Measurements from ENCODE around the gene DNAJC18. TPM values are rescaled to one million over a fixed set of nuclear protein-coding genes. Genes with fewer than 3 reads are reported as not detected.
A peak's percentile ranks its signal among the peaks of the same experiment; 100 is the strongest.

The DNAJC18 gene
- polyA plus RNA-seq, 4 donors, result 0.67 to 3.8 (median 3.2) TPM

DNA sequence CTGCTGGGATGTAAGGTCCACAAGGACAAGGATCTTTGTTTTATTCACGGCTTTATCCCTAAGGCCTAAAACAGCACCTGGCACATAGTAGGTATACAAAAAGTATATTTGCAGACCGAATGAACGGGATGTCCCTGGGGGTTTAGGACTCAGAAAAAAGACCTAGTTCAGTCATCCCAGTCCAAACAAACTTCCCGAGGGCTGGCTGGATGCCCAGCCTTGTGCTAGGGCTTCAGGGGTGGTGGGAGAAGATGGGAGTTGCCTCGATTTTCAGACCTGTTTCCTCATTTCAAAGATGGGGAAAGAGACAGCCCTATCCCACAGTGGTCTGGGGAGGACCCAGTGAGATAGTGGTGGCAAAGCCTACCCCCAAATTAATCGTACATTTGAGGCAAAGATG is 41.4 kb downstream of the DNAJC18 start:
- FAIRE-seq (no peak), DNase-seq (no peak)
- H3K9me3 ChIP-seq (ENCODE audit: control insufficient read depth in 2 of 2, insufficient read depth in 1 of 2, low read depth in 1 of 2, low read length in 1 of 2), result no peaks in the 10 kb centered on the region
- peaks cover 0 to 31% (median 0%) of the 10 kb centered on the region in 3 donors for H3K27me3 ChIP-seq (ENCODE audit: control insufficient read depth in 3 of 3, insufficient read depth in 3 of 3, low read length in 3 of 3)
- no peak overlapping the region for H3K4me3 ChIP-seq (ENCODE audit: low read depth in 1 of 3, low read length in 3 of 3)
- WGBS, 3 donors, result 51 to 54% (median 52%) methylated on average over 6 of the region's 6 CpGs
- no peak overlapping the region for H3K27ac ChIP-seq (ENCODE audit: low read depth in 1 of 3, low read length in 2 of 3)
- peaks cover 0 to 17% (median 3%) of the 10 kb centered on the region in 3 donors for H3K4me1 ChIP-seq (ENCODE audit: control insufficient read depth in 3 of 3, insufficient read depth in 2 of 3, low read depth in 1 of 3, low read length in 2 of 3)
- peaks cover 0 to 38% (median 0%) of the 10 kb centered on the region in 3 donors for H3K36me3 ChIP-seq (ENCODE audit: control insufficient read depth in 3 of 3, insufficient read depth in 2 of 3, low read depth in 1 of 3, low read length in 3 of 3)

DNA sequence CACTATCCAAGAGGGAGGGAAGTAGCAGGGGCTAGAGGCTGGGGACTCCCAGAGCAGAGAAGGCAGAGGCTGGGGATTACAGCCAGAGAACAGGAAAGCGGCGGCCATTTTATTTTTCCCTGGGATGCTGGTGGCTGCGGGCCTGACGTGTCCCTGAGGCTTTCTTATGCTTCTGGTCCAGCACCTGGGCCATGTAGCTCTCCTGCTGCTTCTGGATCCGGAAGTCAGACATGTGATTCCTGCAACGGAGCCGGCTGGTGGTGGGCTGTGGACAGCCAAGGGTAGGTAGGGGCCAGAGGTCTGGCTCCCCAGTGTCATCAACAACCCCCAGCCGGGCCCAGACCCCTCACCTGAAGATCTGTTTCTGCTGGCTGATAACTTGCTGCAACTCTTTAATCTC is 42.6 kb downstream of the DNAJC18 start:
- no peak for DNase-seq
- FAIRE-seq, result no peak
- H3K4me3 ChIP-seq (ENCODE audit: low read depth in 1 of 3, low read length in 3 of 3), result no peak overlapping the region

DNA sequence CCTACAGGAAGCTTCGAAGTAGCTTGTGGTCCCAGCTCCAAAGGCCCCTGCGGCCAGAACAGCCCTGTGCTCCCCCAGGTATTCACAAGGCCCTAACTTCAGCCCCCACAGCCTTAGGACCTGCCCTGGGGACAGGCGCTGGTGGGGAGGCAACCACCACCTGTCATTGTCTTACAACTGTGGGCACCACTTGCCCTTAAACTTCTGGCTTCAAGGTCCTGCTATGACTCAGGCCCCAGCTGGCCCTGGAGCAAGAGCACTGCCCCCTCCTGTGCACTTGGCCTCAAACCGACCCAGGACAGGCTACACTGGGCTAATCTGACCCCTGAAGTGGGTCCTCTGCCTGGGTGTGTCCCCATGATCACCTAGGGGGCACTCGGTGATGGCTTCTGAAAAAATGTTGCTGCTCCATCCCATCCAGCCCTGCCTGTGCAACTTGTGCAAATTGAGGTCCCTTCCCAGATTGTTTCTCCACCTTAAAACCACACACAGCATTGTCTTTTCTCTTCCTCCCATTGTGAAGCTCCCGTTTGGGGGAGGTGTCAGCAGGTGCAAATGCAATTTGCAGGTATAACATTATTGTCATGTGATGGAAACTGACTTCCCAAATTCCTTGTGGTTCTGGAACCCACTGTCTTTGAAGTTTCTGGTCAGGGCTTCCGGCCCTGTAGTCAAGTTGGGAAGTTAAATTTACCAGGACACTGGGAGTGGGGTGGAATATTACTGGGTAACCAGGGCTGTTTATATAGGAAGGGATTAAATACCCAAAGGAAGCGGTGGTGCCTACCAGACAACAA is 43.3 kb downstream of the DNAJC18 start:
- Histone ChIP-seq H3K27ac (ENCODE audit: low read depth in 1 of 3, low read length in 2 of 3) (no peak overlapping the region), H3K9me3 (ENCODE audit: control insufficient read depth in 2 of 2, insufficient read depth in 1 of 2, low read depth in 1 of 2, low read length in 1 of 2) (no peaks in the 10 kb centered on the region), H3K4me1 (ENCODE audit: control insufficient read depth in 3 of 3, insufficient read depth in 2 of 3, low read depth in 1 of 3, low read length in 2 of 3) (peaks cover 0 to 26% (median 3%) of the 10 kb centered on the region in 3 donors), H3K27me3 (ENCODE audit: control insufficient read depth in 3 of 3, insufficient read depth in 3 of 3, low read length in 3 of 3) (peaks cover 0 to 41% (median 0%) of the 10 kb centered on the region in 3 donors), H3K36me3 (ENCODE audit: control insufficient read depth in 3 of 3, insufficient read depth in 2 of 3, low read depth in 1 of 3, low read length in 3 of 3) (peaks cover 0 to 27% (median 0%) of the 10 kb centered on the region in 3 donors), H3K4me3 (ENCODE audit: low read depth in 1 of 3, low read length in 3 of 3) (no peak overlapping the region)
- no peak for DNase-seq
- 81 to 85% (median 83%) methylated on average over 8 of the region's 8 CpGs for WGBS, 3 donors
- FAIRE-seq, result no peak

More for the DNA sequence above, 42.6 kb downstream of the DNAJC18 start:
- peaks cover 0 to 39% (median 0%) of the 10 kb centered on the region in 3 donors for H3K27me3 ChIP-seq (ENCODE audit: control insufficient read depth in 3 of 3, insufficient read depth in 3 of 3, low read length in 3 of 3)
- WGBS, 3 donors, result 92 to 96% (median 95%) methylated on average over 8 of the region's 8 CpGs
- H3K36me3 ChIP-seq (ENCODE audit: control insufficient read depth in 3 of 3, insufficient read depth in 2 of 3, low read depth in 1 of 3, low read length in 3 of 3), result peaks cover 0 to 32% (median 0%) of the 10 kb centered on the region in 3 donors
- no peaks in the 10 kb centered on the region for H3K9me3 ChIP-seq (ENCODE audit: control insufficient read depth in 2 of 2, insufficient read depth in 1 of 2, low read depth in 1 of 2, low read length in 1 of 2)
- H3K27ac ChIP-seq (ENCODE audit: low read depth in 1 of 3, low read length in 2 of 3), result no peak overlapping the region
- peaks cover 0 to 25% (median 3%) of the 10 kb centered on the region in 3 donors for H3K4me1 ChIP-seq (ENCODE audit: control insufficient read depth in 3 of 3, insufficient read depth in 2 of 3, low read depth in 1 of 3, low read length in 2 of 3)

DNA sequence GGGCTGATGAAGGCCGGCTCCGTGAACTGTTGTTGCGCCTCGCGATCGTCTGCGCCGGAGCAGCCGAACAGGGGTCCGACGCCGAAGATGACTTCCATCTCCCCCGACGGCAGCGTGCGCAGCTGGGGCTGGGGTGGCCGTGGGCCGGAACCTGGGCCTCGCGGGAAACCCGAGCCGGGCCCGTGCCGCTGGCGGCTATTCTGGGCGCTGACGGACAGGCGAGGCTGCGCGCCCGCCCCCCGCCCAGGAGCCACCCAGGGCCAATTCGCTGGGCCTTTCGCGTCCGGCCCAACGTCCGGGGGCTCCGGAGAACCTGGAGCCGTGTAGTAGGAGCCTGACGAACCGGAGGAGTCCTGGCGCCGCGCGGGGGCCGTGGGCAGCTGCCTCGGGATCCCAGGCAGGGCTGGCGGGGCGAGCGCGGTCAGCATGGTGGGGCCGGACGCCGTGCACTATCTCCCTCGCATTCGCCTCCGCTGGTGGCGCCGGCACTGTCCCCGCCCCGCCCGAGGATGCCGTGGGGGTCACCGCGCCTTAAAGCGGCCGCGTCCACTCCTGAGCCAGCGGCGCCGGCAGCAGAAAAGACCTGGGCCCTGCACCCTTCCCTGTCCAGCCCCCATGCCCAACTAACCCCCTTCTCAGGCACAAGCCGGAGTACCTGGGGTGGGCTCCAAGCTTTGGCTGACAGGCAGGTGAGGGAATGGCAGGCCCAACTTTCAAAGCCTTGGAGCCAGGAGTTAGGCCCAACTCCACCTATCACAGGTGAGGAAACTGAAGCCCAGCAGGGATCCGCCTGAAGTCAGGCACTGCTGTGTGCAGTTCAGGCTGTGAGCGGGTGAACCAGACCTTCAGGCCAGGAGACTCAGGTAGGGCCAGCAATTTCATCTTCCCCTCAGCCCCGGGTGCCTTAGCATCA is 44.4 kb downstream of the DNAJC18 start, which contains the start of gene PROB1:
Gene PROB1 (minus strand): TSS at position 451 of the 913 bp plus-strand sequence. CDS start 23 bp downstream, at position 428.
- H3K27me3 ChIP-seq (ENCODE audit: control insufficient read depth in 3 of 3, insufficient read depth in 3 of 3, low read length in 3 of 3), result peaks cover 0 to 41% (median 0%) of the 10 kb centered on the region in 3 donors
- H3K4me3 ChIP-seq (ENCODE audit: low read depth in 1 of 3, low read length in 3 of 3), result peak within 1 kb of the TSS; percentile 43 to 64 (median 47)
- H3K9me3 ChIP-seq (ENCODE audit: control insufficient read depth in 2 of 2, insufficient read depth in 1 of 2, low read depth in 1 of 2, low read length in 1 of 2), result no peaks in the 10 kb centered on the region
- FAIRE-seq (no peak), DNase-seq (no peak)
- H3K36me3 ChIP-seq (ENCODE audit: control insufficient read depth in 3 of 3, insufficient read depth in 2 of 3, low read depth in 1 of 3, low read length in 3 of 3), result peaks cover 0 to 23% (median 0%) of the 10 kb centered on the region in 3 donors
- H3K4me1 ChIP-seq (ENCODE audit: control insufficient read depth in 3 of 3, insufficient read depth in 2 of 3, low read depth in 1 of 3, low read length in 2 of 3), result peaks cover 0 to 26% (median 3%) of the 10 kb centered on the region in 3 donors
- WGBS, 3 donors, result 44 to 50% (median 50%) methylated on average over 53 to 76 of the region's 76 CpGs
- peak within 1 kb of the TSS in 1 of 3 donors; percentile 33 for H3K27ac ChIP-seq (ENCODE audit: low read depth in 1 of 3, low read length in 2 of 3)

DNA sequence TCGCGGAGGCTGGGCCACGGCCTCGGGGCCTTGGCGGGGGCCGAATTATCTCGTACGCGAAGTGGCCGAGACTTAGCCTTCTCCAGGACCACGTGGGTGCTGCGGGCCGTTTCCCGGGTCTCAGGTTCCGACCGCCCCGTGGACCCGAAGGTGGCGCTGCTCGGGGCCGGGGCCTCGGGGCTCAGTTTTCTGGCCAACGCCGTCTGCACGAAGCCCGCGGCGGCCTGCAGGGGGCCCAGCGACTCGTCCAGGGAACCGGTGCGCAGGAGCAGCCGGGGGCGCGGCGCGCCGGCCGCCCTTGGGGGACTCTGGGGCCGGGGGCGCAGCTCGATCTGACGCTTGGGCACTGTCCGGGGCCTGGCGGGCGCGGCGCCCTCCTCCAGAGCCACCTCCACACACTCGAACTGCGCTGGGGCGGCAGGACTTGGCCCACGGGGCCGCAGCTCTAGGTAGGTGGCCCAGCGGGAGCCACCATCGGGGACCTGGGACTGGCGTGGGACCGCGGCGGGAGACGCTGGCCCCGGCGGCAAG is 45.1 kb downstream of the DNAJC18 start:
- peak overlapping the region; percentile 43 to 64 (median 47) for H3K4me3 ChIP-seq (ENCODE audit: low read depth in 1 of 3, low read length in 3 of 3)

DNA sequence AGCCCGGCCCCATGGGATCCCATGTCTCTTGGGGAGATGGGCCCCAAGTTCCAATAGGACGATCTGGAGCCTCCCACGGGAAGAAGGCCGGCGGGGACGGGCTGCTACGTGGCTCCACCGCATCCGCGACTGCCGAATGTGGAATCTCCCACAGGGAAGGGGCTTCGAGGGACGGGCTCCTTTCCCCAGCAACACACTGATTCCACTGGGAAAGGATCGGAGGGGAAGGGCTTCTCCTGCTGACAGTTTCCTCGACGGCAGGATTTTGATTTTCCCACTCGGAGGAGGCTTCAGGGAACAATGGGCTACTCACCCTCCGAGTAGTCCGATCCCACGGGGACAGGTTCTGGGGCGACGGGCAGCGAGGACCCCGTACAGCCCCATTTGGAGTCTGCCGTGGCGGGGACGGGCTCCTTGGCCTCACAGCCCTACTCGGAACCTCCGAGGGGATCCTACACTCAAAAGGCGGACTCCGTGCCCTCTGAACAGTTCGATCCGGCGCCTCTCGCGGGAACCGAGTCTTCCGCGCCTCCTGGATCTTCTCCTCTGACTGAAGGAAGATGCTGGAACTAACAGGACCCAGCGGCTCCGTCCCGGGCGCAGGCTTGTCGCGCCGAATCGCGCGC is 45.7 kb downstream of the DNAJC18 start:
- peaks cover 0 to 16% (median 0%) of the 10 kb centered on the region in 3 donors for H3K36me3 ChIP-seq (ENCODE audit: control insufficient read depth in 3 of 3, insufficient read depth in 2 of 3, low read depth in 1 of 3, low read length in 3 of 3)
- H3K4me1 ChIP-seq (ENCODE audit: control insufficient read depth in 3 of 3, insufficient read depth in 2 of 3, low read depth in 1 of 3, low read length in 2 of 3), result peaks cover 0 to 26% (median 3%) of the 10 kb centered on the region in 3 donors
- H3K27ac ChIP-seq (ENCODE audit: low read depth in 1 of 3, low read length in 2 of 3), result no peak overlapping the region
- peak overlapping the region; percentile 43 to 64 (median 50) for H3K4me3 ChIP-seq (ENCODE audit: low read depth in 1 of 3, low read length in 3 of 3)
- peak in 1 of 2 donors; percentile 23 for DNase-seq
- 6 to 8% (median 7%) methylated on average over 49 of the region's 49 CpGs for WGBS, 3 donors
- no peak for FAIRE-seq
- H3K27me3 ChIP-seq (ENCODE audit: control insufficient read depth in 3 of 3, insufficient read depth in 3 of 3, low read length in 3 of 3), result peaks cover 0 to 41% (median 0%) of the 10 kb centered on the region in 3 donors
- H3K9me3 ChIP-seq (ENCODE audit: control insufficient read depth in 2 of 2, insufficient read depth in 1 of 2, low read depth in 1 of 2, low read length in 1 of 2), result no peaks in the 10 kb centered on the region

More for the DNA sequence above, 45.1 kb downstream of the DNAJC18 start:
- H3K27ac ChIP-seq (ENCODE audit: low read depth in 1 of 3, low read length in 2 of 3), result peak overlapping the region in 1 of 3 donors; percentile 5
- H3K4me1 ChIP-seq (ENCODE audit: control insufficient read depth in 3 of 3, insufficient read depth in 2 of 3, low read depth in 1 of 3, low read length in 2 of 3), result peaks cover 0 to 26% (median 3%) of the 10 kb centered on the region in 3 donors
- peaks cover 0 to 18% (median 0%) of the 10 kb centered on the region in 3 donors for H3K36me3 ChIP-seq (ENCODE audit: control insufficient read depth in 3 of 3, insufficient read depth in 2 of 3, low read depth in 1 of 3, low read length in 3 of 3)
- peak; percentile 22 to 74 for DNase-seq
- WGBS, 3 donors, result 3 to 15% (median 3%) methylated on average over 49 to 62 of the region's 62 CpGs
- no peak for FAIRE-seq
- H3K27me3 ChIP-seq (ENCODE audit: control insufficient read depth in 3 of 3, insufficient read depth in 3 of 3, low read length in 3 of 3), result peaks cover 0 to 41% (median 0%) of the 10 kb centered on the region in 3 donors
- H3K9me3 ChIP-seq (ENCODE audit: control insufficient read depth in 2 of 2, insufficient read depth in 1 of 2, low read depth in 1 of 2, low read length in 1 of 2), result no peaks in the 10 kb centered on the region

DNA sequence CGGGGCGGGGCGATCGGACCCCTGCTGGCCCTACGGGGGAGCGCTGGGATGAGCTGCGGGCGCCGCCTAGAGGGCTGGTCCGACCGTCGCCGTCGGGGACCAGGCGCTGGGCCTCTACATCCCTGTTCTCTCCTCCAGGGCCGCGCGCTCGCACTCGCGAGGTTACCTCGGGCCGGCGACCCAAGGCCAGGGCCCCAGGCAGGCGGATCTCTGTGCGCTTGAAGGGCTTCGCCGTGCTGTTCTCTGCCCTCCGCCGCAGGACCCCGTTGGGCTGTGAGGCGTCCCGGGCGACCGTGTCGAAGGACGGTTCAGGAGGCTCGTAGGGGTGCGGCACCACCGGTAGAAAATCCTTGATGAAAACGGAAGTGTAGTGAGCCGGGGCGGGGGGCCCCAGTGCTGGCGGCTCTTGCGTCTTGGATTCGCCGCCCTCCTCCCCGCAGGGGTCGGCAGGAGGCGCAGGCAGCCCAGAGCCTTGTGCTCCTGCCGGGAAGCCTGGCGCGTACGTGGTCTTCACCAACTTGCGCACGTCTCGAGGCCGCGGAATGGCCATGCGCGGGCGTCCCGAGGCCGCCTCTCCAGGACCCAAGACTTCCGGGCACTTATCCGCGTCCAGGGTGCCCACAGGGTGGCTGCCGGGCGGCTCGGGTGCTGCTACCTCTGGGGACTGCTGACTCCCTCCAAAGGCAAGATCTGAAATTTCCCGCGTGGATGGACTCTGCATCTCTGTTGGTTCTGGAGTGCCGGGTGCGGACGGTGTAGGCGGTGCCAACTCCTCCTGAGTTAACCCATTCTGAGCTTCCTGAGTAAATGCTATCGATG is 46.4 kb downstream of the DNAJC18 start:
- peak overlapping the region; percentile 43 to 64 (median 50) for H3K4me3 ChIP-seq (ENCODE audit: low read depth in 1 of 3, low read length in 3 of 3)
- WGBS, 3 donors, result 1 to 2% (median 2%) methylated on average over 59 to 77 of the region's 77 CpGs
- no peaks in the 10 kb centered on the region for H3K9me3 ChIP-seq (ENCODE audit: control insufficient read depth in 2 of 2, insufficient read depth in 1 of 2, low read depth in 1 of 2, low read length in 1 of 2)
- peak; percentile 74 to 83 for DNase-seq
- H3K27ac ChIP-seq (ENCODE audit: low read depth in 1 of 3, low read length in 2 of 3), result peak overlapping the region in 1 of 3 donors; percentile 85
- peaks cover 0 to 41% (median 0%) of the 10 kb centered on the region in 3 donors for H3K27me3 ChIP-seq (ENCODE audit: control insufficient read depth in 3 of 3, insufficient read depth in 3 of 3, low read length in 3 of 3)
- no peak for FAIRE-seq
- H3K4me1 ChIP-seq (ENCODE audit: control insufficient read depth in 3 of 3, insufficient read depth in 2 of 3, low read depth in 1 of 3, low read length in 2 of 3), result peaks cover under 1 to 32% (median 3%) of the 10 kb centered on the region in 3 donors
- peaks cover 0 to 14% (median 0%) of the 10 kb centered on the region in 3 donors for H3K36me3 ChIP-seq (ENCODE audit: control insufficient read depth in 3 of 3, insufficient read depth in 2 of 3, low read depth in 1 of 3, low read length in 3 of 3)
